Measurements from ENCODE around the gene CENPP.

- TF ChIP-seq, protein P1, sequence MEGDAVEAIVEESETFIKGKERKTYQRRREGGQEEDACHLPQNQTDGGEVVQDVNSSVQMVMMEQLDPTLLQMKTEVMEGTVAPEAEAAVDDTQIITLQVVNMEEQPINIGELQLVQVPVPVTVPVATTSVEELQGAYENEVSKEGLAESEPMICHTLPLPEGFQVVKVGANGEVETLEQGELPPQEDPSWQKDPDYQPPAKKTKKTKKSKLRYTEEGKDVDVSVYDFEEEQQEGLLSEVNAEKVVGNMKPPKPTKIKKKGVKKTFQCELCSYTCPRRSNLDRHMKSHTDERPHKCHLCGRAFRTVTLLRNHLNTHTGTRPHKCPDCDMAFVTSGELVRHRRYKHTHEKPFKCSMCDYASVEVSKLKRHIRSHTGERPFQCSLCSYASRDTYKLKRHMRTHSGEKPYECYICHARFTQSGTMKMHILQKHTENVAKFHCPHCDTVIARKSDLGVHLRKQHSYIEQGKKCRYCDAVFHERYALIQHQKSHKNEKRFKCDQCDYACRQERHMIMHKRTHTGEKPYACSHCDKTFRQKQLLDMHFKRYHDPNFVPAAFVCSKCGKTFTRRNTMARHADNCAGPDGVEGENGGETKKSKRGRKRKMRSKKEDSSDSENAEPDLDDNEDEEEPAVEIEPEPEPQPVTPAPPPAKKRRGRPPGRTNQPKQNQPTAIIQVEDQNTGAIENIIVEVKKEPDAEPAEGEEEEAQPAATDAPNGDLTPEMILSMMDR (IDR thresholded peaks at IDR 0.05), result no peak
- no peak for TF ChIP-seq POLR2A (IDR thresholded peaks at IDR 0.05)
Measured at GRCh38 chr9:92645041-92645440, 319.3 kb downstream of the CENPP start.

All from thyroid gland (tissue), 4 donors.